SK-N-SH treated with all-trans-retinoic acid at 6 μM for 48 hours (cell line): Measurements from ENCODE around the gene ITPA.

Source experiments
- ATAC-seq: fragments of 200-7000 bp; cut with Tn5 transposase; 3 replicates; pipeline ENCODE4 v1.9.1; 2020; ENCODE audit warnings: mild to moderate bottlenecking, moderate library complexity
- ARNTL ChIP-seq: fragments of 450-650 bp; formaldehyde crosslinking; IDR thresholded peaks from 2 replicates; pipeline ENCODE4 v1.5.0; 2020; ENCODE audit warnings: low read depth, mild to moderate bottlenecking, moderate library complexity, borderline replicate concordance
- BACH2 ChIP-seq: fragments of 250-450 bp; sonication (Bioruptor Pico); IDR thresholded peaks from 2 replicates; pipeline ENCODE4 v1.9.0; 2021; ENCODE audit warnings: mild to moderate bottlenecking, borderline replicate concordance
- CREB5 ChIP-seq: fragments of 250-450 bp; sonication (Bioruptor Pico); IDR thresholded peaks from 2 replicates; pipeline ENCODE4 v1.5.1; 2020; ENCODE audit warnings: low read depth, mild to moderate bottlenecking, moderate library complexity
- CSDC2 ChIP-seq: fragments of 250-450 bp; sonication (Bioruptor Pico); IDR thresholded peaks from 2 replicates; pipeline ENCODE4 v1.5.0; 2020; ENCODE audit warnings: mild to moderate bottlenecking, moderate library complexity
- CSRNP3 ChIP-seq: fragments of 250-450 bp; sonication (Bioruptor Pico); IDR thresholded peaks from 2 replicates; pipeline ENCODE4 v1.5.1; 2021; ENCODE audit warnings: mild to moderate bottlenecking, moderate library complexity
- ESRRG ChIP-seq: fragments of 250-450 bp; sonication (Bioruptor Pico); IDR thresholded peaks from 2 replicates; pipeline ENCODE4 v1.6.1; 2021; ENCODE audit warnings: mild to moderate bottlenecking
- GLIS3 ChIP-seq: fragments of 250-450 bp; sonication (Bioruptor Pico); IDR thresholded peaks from 2 replicates; pipeline ENCODE4 v1.5.0; 2020; ENCODE audit warnings: mild to moderate bottlenecking, moderate library complexity
- ISL1 ChIP-seq: fragments of 250-450 bp; sonication (Bioruptor Pico); IDR thresholded peaks from 2 replicates; pipeline ENCODE4 v2.1.2; 2022; ENCODE audit warnings: mild to moderate bottlenecking, moderate library complexity
- PATZ1 ChIP-seq: fragments of 250-450 bp; sonication (Bioruptor Pico); IDR thresholded peaks from 2 replicates; pipeline ENCODE4 v1.8.0; 2020; ENCODE audit warnings: mild to moderate bottlenecking, moderate library complexity, borderline replicate concordance
- PPARA ChIP-seq: fragments of 250-450 bp; sonication (Bioruptor Pico); IDR thresholded peaks from 2 replicates; pipeline ENCODE4 v1.5.0; 2020; ENCODE audit warnings: mild to moderate bottlenecking, borderline replicate concordance
- RARB ChIP-seq: fragments of 250-450 bp; sonication (Bioruptor Pico); IDR thresholded peaks from 2 replicates; pipeline ENCODE4 v1.8.0; 2021; ENCODE audit warnings: mild to moderate bottlenecking, moderate library complexity
- SNAI2 ChIP-seq: fragments of 250-450 bp; sonication (Bioruptor Pico); IDR thresholded peaks from 2 replicates; pipeline ENCODE4 v1.5.0; 2020; ENCODE audit warnings: mild to moderate bottlenecking, moderate library complexity
- TCF4 ChIP-seq: fragments of 250-450 bp; sonication (Bioruptor Pico); IDR thresholded peaks from 2 replicates; pipeline ENCODE4 v1.8.0; 2021; ENCODE audit warnings: mild to moderate bottlenecking, moderate library complexity, borderline replicate concordance
- TOX ChIP-seq: fragments of 250-450 bp; sonication (Bioruptor Pico); IDR thresholded peaks from 2 replicates; pipeline ENCODE4 v1.8.0; 2021; ENCODE audit warnings: mild to moderate bottlenecking, moderate library complexity, borderline replicate concordance
- TSHZ2 ChIP-seq: fragments of 250-450 bp; sonication (Bioruptor Pico); IDR thresholded peaks from 2 replicates; pipeline ENCODE4 v1.5.0; 2020; ENCODE audit warnings: mild to moderate bottlenecking, moderate library complexity
- ZC3H10 ChIP-seq: fragments of 250-450 bp; sonication (Bioruptor Pico); IDR thresholded peaks from 2 replicates; pipeline ENCODE4 v1.5.1; 2021; ENCODE audit warnings: mild to moderate bottlenecking, moderate library complexity
- ZFP3 ChIP-seq: fragments of 250-450 bp; sonication (Bioruptor Pico); IDR thresholded peaks from 2 replicates; pipeline ENCODE4 v1.5.0; 2020; ENCODE audit warnings: mild to moderate bottlenecking, moderate library complexity
- ZFP30 ChIP-seq: fragments of 450-650 bp; formaldehyde crosslinking; IDR thresholded peaks from 2 replicates; pipeline ENCODE4 v1.5.0; 2022; ENCODE audit warnings: mild to moderate bottlenecking, moderate library complexity
- ZNF70 ChIP-seq: fragments of 450-650 bp; formaldehyde crosslinking; IDR thresholded peaks from 2 replicates; pipeline ENCODE4 v1.5.0; 2020; ENCODE audit warnings: mild to moderate bottlenecking, moderate library complexity
- ZNF8 ChIP-seq: fragments of 450-650 bp; formaldehyde crosslinking; IDR thresholded peaks from 2 replicates; pipeline ENCODE4 v1.5.0; 2020; ENCODE audit warnings: mild to moderate bottlenecking, moderate library complexity

ITPA gene

GRCh38 chr20:3237011-3237957 is 28.0 kb downstream of the ITPA start:
- TF ChIP-seq CSRNP3 = no peak
- TF ChIP-seq GLIS3 (CRISPR knock-in tag) = no peak
- TF ChIP-seq RARB (CRISPR knock-in tag) = no peak
- no peak for TF ChIP-seq ARNTL (CRISPR knock-in tag)
- TF ChIP-seq PPARA (CRISPR knock-in tag) = no peak
- TF ChIP-seq ZFP3 = no peak
- no peak for TF ChIP-seq ZC3H10
- TF ChIP-seq ZNF8 (CRISPR knock-in tag) = no peak
- no peak for TF ChIP-seq CREB5 (CRISPR knock-in tag)
- TF ChIP-seq BACH2 (CRISPR knock-in tag) = no peak
- no peak for TF ChIP-seq ISL1 (CRISPR knock-in tag)
- no peak for TF ChIP-seq ZFP30 (CRISPR knock-in tag)
- no peak for TF ChIP-seq CSDC2
- no peak for ATAC-seq

- ATAC-seq = no peak
- no peak for TF ChIP-seq ZNF70 (CRISPR knock-in tag)
- TF ChIP-seq ZC3H10 = no peak
- TF ChIP-seq CSDC2 = no peak
- TF ChIP-seq CREB5 (CRISPR knock-in tag) = no peak
- no peak for TF ChIP-seq ZFP30 (CRISPR knock-in tag)
- TF ChIP-seq TSHZ2 = no peak
- no peak for TF ChIP-seq TOX (CRISPR knock-in tag)
- no peak for TF ChIP-seq ARNTL (CRISPR knock-in tag)
- TF ChIP-seq SNAI2 = no peak
- no peak for TF ChIP-seq PATZ1 (CRISPR knock-in tag)
- no peak for TF ChIP-seq BACH2 (CRISPR knock-in tag)
- no peak for TF ChIP-seq CSRNP3
- TF ChIP-seq ESRRG (CRISPR knock-in tag) = no peak
- no peak for TF ChIP-seq TCF4 (CRISPR knock-in tag)
Measured at GRCh38 chr20:3237958-3238615, 28.8 kb downstream of the ITPA start.
